SH-SY5Y (cell line): Measurements from ENCODE around the gene COL1A2.

Source experiments
- GATA2 ChIP-seq: IDR thresholded peaks from 2 replicates; pipeline ENCODE4 v1.6.1; 2011; ENCODE audit warnings: mild to moderate bottlenecking, low read depth, low read length
- GATA3 ChIP-seq: IDR thresholded peaks from 2 replicates; pipeline ENCODE4 v1.6.1; 2011; ENCODE audit warnings: low read depth, mild to moderate bottlenecking, low read length, moderate library complexity

The COL1A2 gene

DNA sequence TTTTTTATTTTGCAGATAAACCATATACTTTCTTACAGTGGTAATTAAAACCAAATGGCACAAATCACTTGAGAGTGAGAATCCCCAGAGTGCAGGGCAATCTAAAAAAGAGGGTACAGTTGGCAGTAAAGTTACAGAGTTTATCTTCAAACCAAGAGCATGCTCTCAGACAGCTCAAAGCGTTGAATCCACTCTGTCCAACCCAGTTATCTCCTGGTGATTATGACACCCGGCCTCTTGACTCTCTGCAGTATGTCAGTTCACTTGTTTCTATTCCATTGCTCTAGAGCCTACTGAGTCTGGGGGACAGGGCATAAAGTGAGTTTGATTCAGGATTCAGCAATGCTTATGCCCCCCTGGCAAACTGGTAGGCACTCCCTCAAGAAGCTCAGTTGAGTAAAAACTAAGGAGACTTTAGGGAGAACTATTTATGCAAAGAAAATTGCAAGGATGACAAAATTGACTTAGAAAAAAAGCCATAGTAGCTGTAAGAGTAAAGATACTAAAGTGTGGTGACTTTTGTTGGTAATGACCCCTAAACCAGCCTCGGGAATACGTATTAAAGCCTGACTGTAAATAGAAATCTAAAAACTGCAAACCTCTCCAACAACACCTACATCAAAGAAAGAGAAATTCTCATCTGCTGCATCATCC is 55.5 kb downstream of the COL1A2 start:
- no peak for TF ChIP-seq GATA3
- TF ChIP-seq GATA2, result no peak

GRCh38 chr7:94451187-94451586 is 56.5 kb downstream of the COL1A2 start:
- TF ChIP-seq GATA3 (no peak), GATA2 (no peak)

GRCh38 chr7:94452239-94452638 is 57.5 kb downstream of the COL1A2 start:
- TF ChIP-seq GATA2, result no peak
- no peak for TF ChIP-seq GATA3

DNA sequence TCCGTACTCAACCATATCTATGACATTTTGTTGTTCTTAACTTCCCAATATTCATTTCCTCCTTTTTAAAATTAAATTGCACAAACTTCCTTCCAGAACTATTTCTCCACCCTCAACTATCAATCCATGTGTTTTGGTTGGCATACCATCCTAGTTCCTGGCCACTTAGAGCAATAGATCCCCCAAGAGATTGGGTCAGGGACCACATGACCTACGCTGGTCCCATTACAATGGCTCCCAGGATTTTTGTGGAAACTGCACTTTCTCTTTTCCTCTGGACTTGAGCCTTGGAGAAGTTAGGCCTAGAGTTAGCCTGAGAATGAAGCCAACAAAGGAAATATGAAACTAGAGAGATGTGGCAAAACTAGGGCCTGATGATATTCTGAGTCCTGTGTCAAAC is 59.2 kb downstream of the COL1A2 start:
- TF ChIP-seq GATA3 (no peak), GATA2 (no peak)

- TF ChIP-seq GATA2, result no peak
- no peak for TF ChIP-seq GATA3
Measured at GRCh38 chr7:94458041-94458440, 63.3 kb downstream of the COL1A2 start.

- TF ChIP-seq GATA2, result no peak
- no peak for TF ChIP-seq GATA3
Measured at GRCh38 chr7:94466516-94466915, 71.8 kb downstream of the COL1A2 start.

- TF ChIP-seq GATA2 (no peak), GATA3 (no peak)
Measured at GRCh38 chr7:94471604-94472003, 76.9 kb downstream of the COL1A2 start.

DNA sequence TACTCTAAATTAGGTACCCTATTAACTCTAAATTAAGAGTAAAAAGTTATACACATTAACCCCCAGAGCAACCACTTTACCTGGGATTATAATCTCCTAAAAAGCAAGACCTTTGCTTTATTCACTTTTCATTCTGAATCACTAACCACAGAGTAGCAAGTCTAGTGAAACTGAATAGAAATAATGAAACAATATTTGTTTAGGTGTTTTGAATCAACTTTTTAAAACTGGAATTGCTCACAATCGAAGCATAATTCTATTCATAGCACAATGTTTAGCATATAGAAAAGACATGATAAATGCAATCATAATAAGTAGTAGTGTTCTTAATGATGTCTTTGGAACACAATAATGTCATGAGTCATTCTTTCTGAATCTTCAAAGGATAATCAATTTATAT is 77.9 kb downstream of the COL1A2 start:
- TF ChIP-seq GATA2, result no peak
- TF ChIP-seq GATA3, result no peak

DNA sequence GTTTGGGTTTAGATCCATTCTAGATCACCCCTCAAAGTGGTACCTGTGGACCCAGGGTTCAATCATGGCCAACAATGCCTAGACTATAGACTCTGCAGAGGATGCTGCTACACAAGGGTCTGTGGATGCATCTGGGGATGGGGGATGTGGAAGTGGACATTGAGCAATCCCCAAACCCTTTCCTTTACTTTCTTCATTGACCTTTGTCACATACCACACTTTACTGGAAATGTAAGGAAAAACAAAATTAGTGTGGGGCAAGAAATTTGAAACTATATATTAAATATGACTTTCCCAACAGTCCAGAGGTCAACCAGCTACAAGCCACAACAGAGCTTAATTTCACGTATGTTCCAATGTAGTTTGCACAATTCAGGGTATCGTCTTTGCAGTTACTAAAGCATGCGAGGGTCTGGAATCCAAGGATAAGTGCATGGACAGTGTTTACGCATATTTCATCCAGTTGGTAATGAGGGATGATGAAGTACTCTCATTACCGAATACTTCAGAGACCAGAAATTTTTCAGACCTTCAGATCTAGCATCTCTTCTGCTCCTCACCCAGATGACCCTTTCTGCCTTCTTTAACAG is 81.7 kb downstream of the COL1A2 start:
- TF ChIP-seq GATA3, result no peak
- TF ChIP-seq GATA2, result no peak

DNA sequence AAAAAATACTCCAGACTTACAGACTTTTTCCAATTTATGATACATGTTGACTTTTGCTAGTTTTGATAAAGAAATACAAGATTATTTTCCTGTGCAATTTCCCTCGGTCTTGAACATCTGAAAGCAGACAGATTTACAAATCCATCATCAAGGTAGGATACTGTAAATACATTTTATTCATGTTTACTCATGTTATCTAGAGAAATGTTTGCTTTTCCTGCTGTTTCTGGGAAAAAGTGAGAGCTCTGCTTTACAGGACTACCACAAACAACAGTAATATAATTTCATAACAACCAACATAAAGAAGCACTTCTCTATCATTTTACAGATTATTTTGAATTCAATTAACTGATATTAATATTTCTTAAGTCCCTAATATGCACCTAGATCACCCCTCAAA is 83.2 kb downstream of the COL1A2 start:
- TF ChIP-seq GATA3 (no peak), GATA2 (no peak)

GRCh38 chr7:94478648-94479214 is 84.0 kb downstream of the COL1A2 start:
- no peak for TF ChIP-seq GATA2
- TF ChIP-seq GATA3, result no peak
